Peyer's patch (tissue), 4 donors: ENCODE measurements around the gene ACLY. TPM values are rescaled to one million over a fixed set of nuclear protein-coding genes. Genes with fewer than 3 reads are reported as not detected.

Experiments
- DNase-seq, 3 donors: peaks; one replicate each; pipeline ENCODE4 v3.0.0-alpha.2; 2017 to 2019
- H3K27ac ChIP-seq, 4 donors: fragments of 200-600 bp; sonication (generic); one replicate each; pipeline ENCODE4 v1.5.1; 2016 to 2019
- H3K27me3 ChIP-seq, 2 donors: fragments of 200-600 bp; sonication (generic); one replicate each; pipeline ENCODE4 v1.5.1; 2019
- H3K36me3 ChIP-seq, 3 donors: fragments of 200-600 bp; sonication (generic); one replicate each; pipeline ENCODE4 v1.5.1; 2016 to 2019
- H3K4me1 ChIP-seq, 4 donors: fragments of 200-600 bp; sonication (generic); one replicate each; pipeline ENCODE4 v1.5.1; 2016 to 2019
- H3K4me3 ChIP-seq, 4 donors: fragments of 200-600 bp; sonication (generic); 1 replicate in 3 of 4; 2 replicates in 1 of 4; pipeline ENCODE4 v1.5.1; 2016 to 2019; ENCODE audit warnings: mild to moderate bottlenecking in 1 of 4
- H3K9me3 ChIP-seq, 4 donors: fragments of 200-600 bp; sonication (generic); one replicate each; pipeline ENCODE4 v1.5.1; 2016 to 2019; ENCODE audit warnings: mild to moderate bottlenecking in 1 of 4
- CTCF ChIP-seq, 6 experiments: fragments of 450-650 bp in 4 of 6; fragments of 200-600 bp in 2 of 6; sonication (generic) in 1 of 6; IDR thresholded peaks; one replicate each; pipeline ENCODE4 v1.5.1; 2017 to 2019; ENCODE audit warnings: antibody characterized with exemption in 6 of 6, mild to moderate bottlenecking in 3 of 6, moderate library complexity in 1 of 6
- POLR2A ChIP-seq, 2 donors: fragments of 450-650 bp; IDR thresholded peaks; one replicate each; pipeline ENCODE4 v1.5.1; 2017; ENCODE audit warnings: antibody characterized with exemption in 2 of 2, mild to moderate bottlenecking in 2 of 2, moderate library complexity in 2 of 2
- total RNA-seq, 4 donors: library from RNA; depleted of rRNA; stranded (reverse); fragments of >200 nt; gene quantifications; one replicate each; pipeline ENCODE4 v1.1.0, GENCODE V29; 2016

Gene ACLY
- total RNA-seq, 4 donors from 2014 or later, result 54.5 to 108 (median 74.0) TPM

DNA sequence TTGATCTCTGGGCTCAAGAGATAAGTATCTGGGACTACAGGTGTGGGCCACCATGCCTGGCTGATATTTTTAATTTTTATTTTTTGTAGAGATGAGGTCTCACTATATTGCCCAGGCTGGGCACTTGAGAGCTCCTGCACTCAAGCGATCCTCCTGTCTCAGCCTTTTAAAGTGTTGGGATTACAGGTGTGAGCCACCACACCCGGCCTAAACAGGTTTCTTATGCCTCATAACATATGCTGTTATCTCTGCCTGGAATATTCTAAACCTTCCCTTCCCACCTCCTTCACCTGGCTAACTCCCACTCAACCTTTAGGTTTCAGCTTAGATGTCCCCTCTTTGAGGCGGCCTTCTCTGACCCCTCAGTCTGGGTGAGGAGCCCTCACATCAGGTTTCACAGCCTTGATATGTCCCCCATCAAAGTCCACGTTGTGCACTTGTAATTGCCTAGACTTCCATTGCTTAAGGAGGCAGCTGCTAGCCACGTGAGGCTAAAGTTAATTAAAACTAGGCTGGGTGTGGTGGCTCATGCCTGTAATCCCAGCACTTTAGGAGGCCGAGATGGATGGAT is 39.2 kb upstream of the ACLY start:
- no peaks in the 10 kb centered on the region for H3K27me3 ChIP-seq
- no peak overlapping the region for H3K27ac ChIP-seq
- no peaks in the 10 kb centered on the region for H3K9me3 ChIP-seq
- H3K4me1 ChIP-seq, result no peaks in the 10 kb centered on the region
- no peaks in the 10 kb centered on the region for H3K36me3 ChIP-seq
- DNase-seq, result no peak
- no peak overlapping the region for H3K4me3 ChIP-seq
- no peak for TF ChIP-seq CTCF (IDR thresholded peaks at IDR 0.05)
- no peak for TF ChIP-seq POLR2A (IDR thresholded peaks at IDR 0.05)

GRCh38 chr17:41957031-41957868 is 38.5 kb upstream of the ACLY start:
- no peak overlapping the region for H3K27ac ChIP-seq
- DNase-seq, result no peak
- TF ChIP-seq CTCF (IDR thresholded peaks at IDR 0.05), result no peak
- TF ChIP-seq POLR2A (IDR thresholded peaks at IDR 0.05), result no peak

GRCh38 chr17:41956522-41956921 is 37.8 kb upstream of the ACLY start:
- TF ChIP-seq CTCF (IDR thresholded peaks at IDR 0.05) (no peak), POLR2A (IDR thresholded peaks at IDR 0.05) (no peak)
- DNase-seq, result no peak
- Histone ChIP-seq H3K9me3 (no peaks in the 10 kb centered on the region), H3K27me3 (no peaks in the 10 kb centered on the region), H3K4me1 (no peaks in the 10 kb centered on the region), H3K4me3 (no peak overlapping the region), H3K36me3 (no peaks in the 10 kb centered on the region), H3K27ac (no peak overlapping the region)

More at GRCh38 chr17:41957031-41957868, 38.5 kb upstream of the ACLY start:
- H3K36me3 ChIP-seq, result no peaks in the 10 kb centered on the region
- no peaks in the 10 kb centered on the region for H3K27me3 ChIP-seq
- H3K9me3 ChIP-seq, result no peaks in the 10 kb centered on the region
- H3K4me1 ChIP-seq, result no peaks in the 10 kb centered on the region
- no peak overlapping the region for H3K4me3 ChIP-seq

- Histone ChIP-seq H3K4me3 (no peak overlapping the region), H3K9me3 (no peaks in the 10 kb centered on the region), H3K27me3 (no peaks in the 10 kb centered on the region), H3K4me1 (no peaks in the 10 kb centered on the region), H3K27ac (no peak overlapping the region), H3K36me3 (no peaks in the 10 kb centered on the region)
- DNase-seq, result no peak
- TF ChIP-seq POLR2A (IDR thresholded peaks at IDR 0.05) (no peak), CTCF (IDR thresholded peaks at IDR 0.05) (no peak)
Measured at GRCh38 chr17:41948762-41949460, 30.2 kb upstream of the ACLY start.

GRCh38 chr17:41944943-41945342 is 26.2 kb upstream of the ACLY start:
- DNase-seq, result no peak
- TF ChIP-seq CTCF (IDR thresholded peaks at IDR 0.05) (no peak), POLR2A (IDR thresholded peaks at IDR 0.05) (no peak)
- Histone ChIP-seq H3K9me3 (no peaks in the 10 kb centered on the region), H3K4me1 (peaks cover 0 to 4% (median 0%) of the 10 kb centered on the region in 4 donors), H3K27me3 (no peaks in the 10 kb centered on the region), H3K4me3 (no peak overlapping the region), H3K27ac (no peak overlapping the region), H3K36me3 (no peaks in the 10 kb centered on the region)
